ENCODE data around the gene SPAG9. TPM values are rescaled to one million over a fixed set of nuclear protein-coding genes. Genes with fewer than 3 reads are reported as not detected.
"Not testable (repeated sequence)": the region's sequence is repeated elsewhere in the genome, so short reads cannot be mapped to it uniquely, and the experiment has no call there.

SPAG9 gene
- total RNA-seq, 1 donor from 2014 or later = 136 TPM

- DNase-seq (ENCODE audit: low spot score) = no peak
These were observed 21.9 kb upstream of the SPAG9 start for GRCh38 chr17:51142597-51142996.

DNA sequence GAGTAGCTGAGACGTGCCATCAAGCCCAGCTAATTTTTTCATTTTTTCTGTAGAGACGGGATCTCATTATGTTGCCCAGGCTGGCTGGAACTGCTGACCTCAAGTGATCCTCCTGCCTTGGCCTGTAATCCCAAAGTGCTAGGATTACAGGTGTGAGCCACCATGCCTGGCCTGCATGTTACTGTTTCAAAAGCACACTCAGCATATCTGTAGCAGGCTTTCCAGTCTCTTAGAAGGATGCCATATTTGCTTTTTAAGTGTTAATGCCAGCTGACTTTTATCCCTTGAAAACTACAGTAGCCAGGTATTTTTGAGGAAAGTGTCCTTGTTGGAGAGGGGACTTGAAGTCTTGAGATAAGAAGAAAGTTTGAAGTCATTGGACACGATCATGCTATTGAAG, 15.3 kb upstream of the SPAG9 start:
- no peak for DNase-seq (ENCODE audit: low spot score)

DNA sequence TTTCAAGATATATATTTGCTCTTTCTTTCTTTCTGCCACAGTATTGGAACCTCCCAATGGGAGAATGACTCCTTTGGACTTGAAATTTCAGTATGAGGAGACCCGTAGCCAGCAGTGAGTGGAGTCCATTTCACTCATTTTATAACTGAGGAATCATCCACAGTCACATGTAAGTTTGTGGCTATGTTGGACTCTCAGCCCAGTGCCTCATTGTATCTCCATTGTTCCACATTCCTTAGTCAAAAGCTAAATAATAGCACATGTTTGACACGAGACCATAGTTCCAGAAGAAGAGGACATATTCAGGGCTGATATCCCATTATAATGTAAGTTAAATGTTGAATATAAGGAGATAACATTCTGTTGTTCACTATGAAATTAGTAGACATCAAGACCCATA, 12.7 kb upstream of the SPAG9 start:
- DNase-seq (ENCODE audit: low spot score) = no peak

DNA sequence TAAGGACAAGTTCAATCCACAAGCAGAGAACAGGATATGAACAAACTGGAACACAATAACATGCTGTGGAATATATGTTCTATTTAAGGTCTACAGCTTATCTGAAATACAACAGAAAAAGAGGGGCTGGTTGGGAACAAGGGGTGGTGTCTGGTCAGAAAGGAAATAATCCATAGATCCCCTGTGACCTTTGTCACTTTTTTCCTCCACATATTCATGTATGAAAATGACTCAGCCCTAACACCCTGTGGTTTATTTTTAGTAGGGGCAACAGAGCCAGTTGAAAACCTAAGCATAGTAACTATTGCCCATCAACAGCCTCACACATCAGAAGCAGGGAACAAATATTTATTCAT, 12.3 kb upstream of the SPAG9 start:
- DNase-seq (ENCODE audit: low spot score) = no peak

GRCh38 chr17:51128076-51128475, 7.4 kb upstream of the SPAG9 start:
- DNase-seq (ENCODE audit: low spot score) = no peak

- no peak for DNase-seq (ENCODE audit: low spot score)
These were observed 4.2 kb upstream of the SPAG9 start for GRCh38 chr17:51124640-51125503.

DNA sequence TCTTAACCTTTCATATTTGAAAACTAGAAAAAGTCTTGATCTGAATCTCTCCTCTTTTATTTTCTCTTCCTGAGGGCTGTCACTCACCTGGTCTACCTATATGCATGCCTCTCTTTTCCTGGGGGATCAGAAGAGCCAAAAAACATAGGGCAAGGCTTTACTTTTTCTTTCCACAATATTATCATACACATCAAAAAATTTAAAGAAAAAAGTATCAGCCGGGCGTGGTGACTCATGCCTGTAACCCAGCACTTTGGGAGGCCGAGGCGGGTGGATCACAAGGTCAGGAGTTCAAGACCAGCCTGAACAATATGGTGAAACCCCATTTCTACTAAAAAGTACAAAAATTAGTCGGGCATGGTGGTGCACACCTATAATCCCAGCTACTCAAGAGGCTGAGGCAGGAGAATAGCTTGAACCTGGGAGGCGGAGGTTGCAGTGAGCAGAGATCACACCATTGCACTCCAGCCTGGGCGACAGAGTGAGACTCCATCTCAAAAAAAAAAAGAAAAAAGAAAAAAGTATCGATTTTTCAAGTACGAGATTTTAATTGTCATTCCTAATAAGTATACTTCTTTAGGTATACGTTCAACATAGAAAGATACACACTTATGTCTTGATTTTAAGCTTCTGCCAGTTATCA, 1.9 kb upstream of the SPAG9 start:
- DNase-seq (ENCODE audit: low spot score) = not testable (repeated sequence)

DNA sequence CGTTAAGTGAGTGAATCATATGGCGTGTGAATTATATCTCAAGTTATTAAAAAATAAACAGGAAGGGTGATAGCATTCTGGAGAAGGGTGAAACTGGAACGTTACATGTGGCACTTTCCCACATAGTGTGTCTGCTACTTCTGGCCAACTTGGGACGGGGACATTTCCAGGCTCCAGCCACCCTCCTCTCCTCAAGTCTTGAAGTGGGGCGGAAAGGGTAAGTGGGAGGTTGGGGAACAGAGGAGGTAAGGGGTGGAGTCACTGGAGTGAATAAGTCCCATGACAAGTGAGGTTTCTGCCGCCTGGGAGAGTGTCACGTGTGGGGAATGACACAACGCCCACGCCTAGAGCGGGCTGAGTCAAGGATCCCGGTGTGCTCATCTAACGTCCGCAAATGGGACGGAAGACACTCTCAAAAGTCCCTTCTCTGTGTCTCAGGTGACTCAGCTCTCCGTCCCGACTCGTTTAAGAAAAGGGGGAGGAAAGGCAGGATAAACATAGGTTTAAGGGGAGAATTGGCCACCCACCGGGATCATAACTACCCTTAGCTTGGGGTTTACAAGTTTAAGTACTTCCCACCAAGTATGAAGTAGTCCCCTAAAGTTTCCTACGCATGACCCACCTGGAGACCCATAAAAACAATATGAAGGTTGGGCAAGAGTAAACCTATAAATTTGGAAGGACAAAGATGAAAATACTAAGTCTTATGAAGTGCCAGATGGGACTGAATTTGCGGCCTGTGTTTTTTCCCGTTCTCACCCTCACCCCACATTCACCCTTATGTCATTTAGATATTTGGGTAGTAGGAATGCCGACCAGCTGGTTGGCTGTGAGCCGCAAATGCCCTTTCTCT, 1.2 kb upstream of the SPAG9 start:
- peak; percentile 92 for DNase-seq (ENCODE audit: low spot score)

DNA sequence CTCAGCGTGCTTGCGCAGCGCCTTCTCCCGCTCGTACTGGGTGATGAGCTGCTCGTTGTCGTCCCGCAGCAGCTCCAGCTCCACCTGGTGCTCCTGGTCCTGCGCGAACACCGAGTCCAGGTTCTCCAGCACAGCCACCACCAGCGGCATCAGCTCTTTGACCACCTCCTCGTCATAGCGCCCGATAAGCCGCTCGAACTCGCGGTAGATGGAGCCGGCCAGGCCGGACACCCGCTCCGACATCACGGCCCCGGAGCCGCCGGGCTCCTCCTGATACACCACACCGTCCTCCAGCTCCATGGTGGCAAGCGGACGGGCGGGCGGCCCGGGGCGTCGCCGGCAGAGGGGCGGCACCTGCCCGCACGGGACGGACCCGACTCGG, 320 bp downstream of the SPAG9 start:
- no peak for DNase-seq (ENCODE audit: low spot score)

GRCh38 chr17:51119415-51120356, 982 bp downstream of the SPAG9 start:
- peak; percentile 56 for DNase-seq (ENCODE audit: low spot score)

DNA sequence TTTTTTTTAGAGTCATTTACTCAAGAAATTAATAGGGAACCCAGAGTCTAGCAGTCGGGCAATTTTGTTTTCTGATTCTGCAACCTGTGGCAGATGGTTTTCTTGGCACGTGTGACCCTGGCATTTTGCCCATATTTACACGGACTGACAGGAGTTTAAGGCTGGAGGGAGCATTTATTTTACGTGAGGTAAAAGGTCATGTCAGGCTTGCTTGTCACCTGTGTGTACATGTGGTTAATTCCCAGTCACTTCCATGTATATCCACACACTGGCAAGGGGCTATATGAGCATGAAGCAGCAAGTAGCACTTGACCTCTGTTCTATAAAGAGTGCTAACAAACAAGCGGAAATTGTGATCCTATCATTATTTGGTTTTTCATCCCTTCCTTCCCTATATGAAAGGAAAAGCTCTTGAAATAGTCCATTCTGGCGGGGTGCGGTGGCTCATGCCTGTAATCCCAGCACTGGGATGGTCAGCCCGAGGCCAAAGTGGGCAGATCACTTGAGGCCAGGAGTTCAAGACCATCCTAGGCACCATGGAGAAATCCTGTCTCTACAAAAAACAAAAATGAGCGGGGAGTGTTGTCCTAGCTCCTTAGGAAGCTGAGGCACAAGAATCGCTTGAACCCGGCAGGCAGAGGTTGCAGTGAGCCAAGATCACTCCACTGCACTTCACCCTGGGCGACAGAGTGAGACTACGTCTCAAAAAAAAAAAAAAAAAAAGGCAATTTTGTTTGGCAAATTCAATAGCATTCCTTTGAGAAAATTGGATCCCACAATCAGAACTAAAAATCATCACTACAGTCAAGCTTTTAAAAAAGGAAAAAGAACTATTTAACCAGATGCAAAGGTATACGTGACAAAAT, 2.1 kb downstream of the SPAG9 start:
- DNase-seq (ENCODE audit: low spot score) = peak; percentile 47

- no peak for DNase-seq (ENCODE audit: low spot score)
These were observed 5.5 kb downstream of the SPAG9 start for GRCh38 chr17:51115179-51115578.

GRCh38 chr17:51112303-51113222, 8.1 kb downstream of the SPAG9 start:
- not testable (repeated sequence) for DNase-seq (ENCODE audit: low spot score)

DNA sequence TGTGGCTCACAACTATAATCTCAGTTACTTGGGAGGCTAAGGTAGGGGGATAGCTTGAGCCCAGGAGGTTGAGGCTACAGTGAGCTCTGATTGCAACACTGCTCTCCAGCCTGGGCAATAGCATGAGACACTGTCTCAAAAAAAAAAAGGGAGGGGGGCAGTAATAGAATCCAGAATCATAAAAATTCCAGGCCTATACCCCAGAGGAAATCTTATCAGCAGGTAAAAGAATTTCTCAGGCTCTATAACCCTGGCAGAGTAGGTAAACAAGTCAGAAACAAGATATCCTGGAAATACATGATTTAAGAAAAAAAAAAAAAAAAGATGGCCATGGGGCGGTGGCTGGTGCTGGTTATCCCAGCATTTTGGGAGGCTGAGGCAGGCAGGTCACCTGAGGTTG, 12.9 kb downstream of the SPAG9 start:
- DNase-seq (ENCODE audit: low spot score) = no peak

DNA sequence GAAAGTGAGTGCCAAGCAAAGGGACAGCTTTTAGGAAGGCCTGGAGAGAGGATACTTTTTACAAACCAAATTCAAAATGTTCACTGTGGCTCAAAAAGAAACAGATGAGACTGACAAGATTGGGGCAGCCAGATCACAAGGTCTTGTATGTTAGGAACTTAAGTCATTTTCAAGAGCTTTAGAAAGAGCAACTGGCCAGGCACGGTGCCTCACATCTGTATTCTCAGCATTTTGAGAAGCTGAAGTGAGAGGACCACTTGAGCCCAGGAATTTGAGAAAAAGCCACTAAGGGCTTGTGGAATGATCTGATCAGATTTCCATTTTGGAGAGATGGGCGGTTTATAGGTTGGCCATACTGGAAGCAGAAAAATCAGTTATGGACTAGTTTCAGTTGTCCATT, 17.2 kb downstream of the SPAG9 start:
- DNase-seq (ENCODE audit: low spot score) = no peak

- no peak for DNase-seq (ENCODE audit: low spot score)
These were observed 17.6 kb downstream of the SPAG9 start for GRCh38 chr17:51103050-51103449.

- DNase-seq (ENCODE audit: low spot score) = no peak
These were observed 22.8 kb downstream of the SPAG9 start for GRCh38 chr17:51097708-51098446.

- DNase-seq (ENCODE audit: low spot score) = no peak
These were observed 29.0 kb downstream of the SPAG9 start for GRCh38 chr17:51091635-51092034.

GRCh38 chr17:51088868-51089267, 31.8 kb downstream of the SPAG9 start:
- DNase-seq (ENCODE audit: low spot score) = not testable (repeated sequence)

Measured in ureter (tissue), 1 donor.